ENCODE results near the gene PSMG3.

Gene PSMG3, protein sequence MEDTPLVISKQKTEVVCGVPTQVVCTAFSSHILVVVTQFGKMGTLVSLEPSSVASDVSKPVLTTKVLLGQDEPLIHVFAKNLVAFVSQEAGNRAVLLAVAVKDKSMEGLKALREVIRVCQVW

DNA sequence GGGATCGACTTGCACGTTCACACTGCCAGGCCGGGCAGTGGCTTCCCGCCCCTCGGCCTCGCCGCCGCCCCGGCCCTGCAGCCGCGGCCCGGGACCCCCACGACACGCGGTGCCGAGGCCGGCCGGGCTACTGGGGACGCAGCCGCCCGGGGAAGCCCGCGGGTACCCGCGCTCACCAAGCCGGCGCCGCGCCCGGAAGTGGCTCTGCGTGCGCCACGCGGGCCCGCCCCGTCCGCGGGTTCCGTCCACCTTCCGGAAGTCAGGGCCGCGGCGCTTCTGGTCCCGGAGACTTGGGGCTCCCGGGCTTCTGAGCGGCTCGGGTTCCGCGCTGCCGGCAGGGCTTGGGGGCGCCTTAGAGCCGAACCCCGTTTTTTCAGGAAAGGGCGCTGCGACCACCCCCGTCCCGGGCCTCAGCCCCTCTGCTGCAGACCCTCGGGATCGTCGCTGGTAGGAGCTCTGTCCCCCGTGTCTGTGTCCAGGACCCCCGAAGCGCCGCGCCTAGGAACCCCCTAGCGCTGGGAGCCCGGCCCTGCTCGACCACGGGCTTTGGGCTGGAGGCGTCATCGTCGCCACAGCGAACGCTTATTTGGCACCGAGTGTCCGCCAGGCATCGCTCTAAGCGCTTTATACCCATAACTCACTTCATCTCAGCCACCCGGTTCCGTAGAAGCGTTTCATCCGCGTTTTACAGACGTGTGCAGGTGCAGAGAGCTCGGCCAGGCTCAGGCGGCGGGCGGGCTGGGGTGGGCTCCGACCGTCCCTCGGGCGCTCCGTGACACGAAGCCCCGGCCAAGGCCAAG is at the start of gene PSMG3:
TSS of gene PSMG3 (minus strand) at position 200 of the 800 bp plus-strand sequence. CDS start 693 bp downstream, outside the sequence.
- peak; percentile 66 for DNase-seq (ENCODE audit: low read depth)

DNA sequence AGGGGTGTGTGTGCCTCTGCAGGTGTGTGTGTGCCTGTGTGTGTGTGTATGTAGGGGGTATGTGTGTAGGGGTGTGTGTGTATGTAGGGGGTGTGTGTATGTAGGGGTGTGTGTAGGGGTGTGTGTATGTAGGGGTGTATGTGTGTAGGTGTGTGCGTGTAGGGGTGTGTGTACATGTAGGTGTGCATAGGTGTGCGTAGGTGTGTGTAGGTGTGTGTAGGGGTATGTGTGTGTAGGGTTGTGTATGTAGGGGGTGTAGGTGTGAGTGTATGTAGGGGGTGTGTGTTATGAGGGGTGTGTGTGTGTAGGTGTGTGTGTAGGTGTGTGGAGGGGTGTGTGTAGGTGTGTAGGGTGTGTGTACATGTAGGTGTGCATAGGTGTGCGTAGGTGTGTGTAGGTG is 48.6 kb upstream of the PSMG3 start:
- DNase-seq (ENCODE audit: low read depth) = no peak

DNA sequence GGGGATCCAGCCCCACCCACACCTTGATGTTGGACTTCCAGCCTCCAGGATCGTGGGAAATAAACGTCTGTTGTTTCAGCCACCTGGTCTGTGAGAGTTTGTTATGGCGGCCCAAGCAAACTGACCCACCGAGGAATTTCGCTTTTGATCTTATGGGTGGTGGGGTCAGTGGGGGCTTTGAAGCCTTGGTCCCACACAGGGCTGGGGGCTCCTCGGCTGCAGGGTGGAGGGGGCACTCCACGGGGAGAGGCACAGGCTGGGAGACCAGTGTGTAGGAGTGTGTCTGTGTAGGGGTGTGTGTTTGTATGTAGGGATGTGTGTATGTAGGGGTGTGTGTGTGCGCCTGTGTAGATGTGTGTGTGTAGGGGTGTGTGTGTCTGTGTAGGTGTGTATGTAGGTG is 48.1 kb upstream of the PSMG3 start:
- DNase-seq (ENCODE audit: low read depth) = no peak

DNA sequence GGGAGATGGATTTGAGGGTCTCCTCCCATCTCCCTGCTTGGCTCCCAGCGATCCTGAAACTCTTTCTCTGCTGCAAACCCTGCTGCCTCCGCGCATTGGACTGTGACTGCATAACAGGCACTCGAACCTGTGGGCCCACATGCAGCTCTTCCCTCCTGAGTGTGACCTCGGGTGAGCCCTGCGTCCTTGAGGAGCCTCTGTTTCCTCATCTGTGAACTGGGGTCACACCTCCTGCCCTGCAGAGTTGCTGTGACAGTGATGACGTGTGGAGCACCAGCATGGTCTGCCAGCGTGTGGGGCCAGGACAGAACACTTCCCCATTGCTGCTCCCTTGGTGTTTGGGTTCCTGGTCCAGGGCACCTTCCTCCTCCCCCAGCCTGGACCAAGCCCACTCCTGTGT is 46.9 kb upstream of the PSMG3 start:
- DNase-seq (ENCODE audit: low read depth) = no peak

DNA sequence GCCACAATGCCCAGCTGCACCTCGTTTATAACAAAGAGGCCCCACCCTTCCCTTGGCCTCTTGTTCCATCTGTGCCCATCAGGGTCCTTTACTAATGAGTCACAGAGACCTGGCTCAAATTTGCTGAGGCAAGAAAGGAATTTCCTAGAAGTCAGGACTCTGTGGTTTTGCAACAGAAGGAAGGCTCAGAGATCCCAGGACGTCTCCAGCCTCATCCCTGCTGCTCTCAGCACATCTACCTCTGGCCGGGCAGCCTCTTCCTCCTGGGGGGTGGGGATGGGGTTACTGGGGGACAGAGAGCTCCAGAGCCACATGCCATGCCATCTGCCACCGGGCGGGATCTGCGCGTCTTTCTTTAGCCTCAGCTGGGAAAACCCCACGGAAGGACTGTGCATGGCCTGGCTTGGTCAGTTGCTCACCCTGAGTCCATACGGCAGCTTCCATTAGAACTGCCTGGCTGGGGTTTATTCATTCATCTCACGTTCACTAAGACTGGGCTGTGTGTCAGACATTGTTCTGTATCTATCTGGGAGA is 41.9 kb upstream of the PSMG3 start:
- peak; percentile 73 for DNase-seq (ENCODE audit: low read depth)

DNA sequence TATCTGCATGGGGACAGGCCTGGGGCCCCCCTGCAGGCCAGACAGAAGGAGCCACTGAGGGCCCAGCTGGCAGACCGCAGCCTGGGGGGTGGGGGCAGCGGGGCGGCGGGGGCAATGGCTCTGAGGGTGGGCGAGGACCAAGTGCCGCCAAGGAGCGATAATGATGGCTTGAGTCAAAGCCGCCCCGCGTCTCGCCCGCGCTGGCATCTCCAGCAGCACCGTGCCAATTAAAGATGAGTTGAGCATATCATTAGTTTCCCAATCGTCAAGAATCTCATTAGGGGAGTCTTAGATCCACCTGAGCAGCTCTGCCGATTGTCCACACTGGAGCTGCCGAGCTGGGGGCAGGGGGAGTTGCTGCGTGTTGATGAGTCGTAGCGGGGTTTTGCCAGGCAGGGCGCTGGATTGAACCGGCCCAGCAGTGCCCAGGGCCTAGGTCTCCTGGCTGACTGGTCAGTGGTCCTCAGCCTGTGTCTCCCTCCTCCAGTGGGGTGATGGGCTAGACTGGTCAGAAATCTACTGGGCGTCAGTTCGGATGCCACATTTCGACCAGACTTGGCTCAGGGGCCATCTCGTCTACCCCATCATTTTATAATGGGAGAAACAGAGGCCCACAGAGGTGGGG is 41.0 kb upstream of the PSMG3 start:
- no peak for DNase-seq (ENCODE audit: low read depth)

DNA sequence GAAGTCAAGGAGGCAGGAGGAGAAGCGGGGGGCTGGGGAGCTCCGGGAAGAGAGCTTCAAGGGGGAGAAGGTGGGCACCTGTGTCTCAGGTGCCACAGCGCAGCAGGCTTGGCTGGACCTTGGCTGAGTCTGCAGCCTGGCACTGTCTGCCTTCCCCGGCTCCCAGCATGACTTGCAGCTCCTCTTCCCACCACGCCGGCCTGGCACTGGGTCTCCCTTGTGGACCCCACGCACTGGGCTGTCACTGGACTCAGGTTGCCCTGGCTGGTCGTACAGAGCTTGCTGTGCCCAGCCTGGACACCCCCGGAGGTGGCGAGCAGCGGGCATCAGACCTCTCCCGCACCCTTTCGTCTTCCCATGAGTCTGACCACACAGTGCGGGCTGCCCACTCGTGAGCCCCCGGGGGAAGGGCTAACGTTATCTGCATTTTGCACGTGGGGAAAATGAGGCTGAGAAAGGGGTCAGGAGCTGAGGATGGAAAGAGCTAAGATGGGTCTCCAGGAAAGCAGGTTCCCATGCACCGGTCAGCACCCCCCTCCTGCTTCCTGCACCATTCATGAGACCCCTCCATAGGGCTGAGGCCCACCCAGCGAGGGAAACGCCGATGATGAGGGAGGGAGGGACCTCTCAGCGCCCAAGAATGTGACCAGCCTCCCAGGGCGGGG is 40.3 kb upstream of the PSMG3 start:
- no peak for DNase-seq (ENCODE audit: low read depth)

DNA sequence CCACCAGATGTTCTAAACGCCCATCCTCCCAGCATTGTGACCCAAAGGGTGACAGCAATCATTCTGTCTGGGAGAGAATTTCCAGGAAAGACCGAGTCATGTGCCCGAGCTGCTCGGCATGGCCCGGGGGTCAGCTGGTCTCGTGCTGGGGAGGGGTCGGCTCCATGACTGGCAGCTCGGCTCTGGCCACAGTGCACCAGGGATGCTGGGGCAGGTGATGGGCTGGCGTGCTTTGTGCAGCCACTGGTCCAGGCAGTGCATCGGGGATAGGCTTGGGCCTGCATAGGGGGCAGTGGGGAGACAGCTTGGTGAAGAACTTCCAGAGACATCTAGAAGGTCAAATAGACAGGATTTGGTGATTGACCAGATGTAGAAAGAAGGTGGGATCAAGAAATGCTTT is 39.2 kb upstream of the PSMG3 start:
- DNase-seq (ENCODE audit: low read depth) = no peak

DNA sequence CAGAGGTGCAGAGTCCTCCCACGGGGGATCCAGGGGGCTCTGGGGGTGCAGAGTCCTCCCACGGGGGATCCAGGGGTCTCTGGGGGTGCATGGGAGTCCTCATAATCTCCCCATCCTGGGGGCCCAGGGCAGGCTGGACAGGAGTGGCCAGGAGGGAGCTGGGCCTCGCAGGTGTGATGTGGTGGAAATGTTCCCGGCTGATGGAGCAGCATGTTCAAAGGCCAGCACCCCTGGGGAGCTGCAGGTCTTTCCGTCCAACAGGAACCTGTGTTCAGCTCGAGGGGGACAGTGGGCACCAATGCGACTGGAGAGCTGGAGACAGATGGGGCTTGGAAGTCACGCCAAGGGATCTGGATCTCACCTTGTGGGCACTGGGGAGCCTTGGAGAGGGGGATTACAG is 38.5 kb upstream of the PSMG3 start:
- no peak for DNase-seq (ENCODE audit: low read depth)

DNA sequence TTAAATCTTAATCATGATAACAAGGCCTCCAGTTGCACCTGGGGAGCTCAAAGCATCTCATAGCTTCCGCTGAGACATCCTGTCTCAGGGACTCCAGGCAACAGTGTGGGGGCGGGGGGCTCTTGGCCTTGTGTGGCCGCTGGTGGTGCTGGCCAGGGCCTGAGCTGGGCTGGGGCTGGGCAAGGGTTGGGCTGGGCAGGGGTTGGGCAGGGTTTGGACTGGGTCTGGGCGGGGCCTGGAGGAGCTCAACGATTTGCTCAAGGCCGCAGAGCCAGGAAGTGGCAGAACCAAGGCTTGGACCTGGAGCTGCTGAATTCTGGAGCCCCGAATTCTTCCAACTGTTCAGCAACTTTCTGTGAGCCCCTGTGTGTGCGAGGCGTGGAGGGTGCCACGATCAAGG is 37.9 kb upstream of the PSMG3 start:
- DNase-seq (ENCODE audit: low read depth) = no peak

DNA sequence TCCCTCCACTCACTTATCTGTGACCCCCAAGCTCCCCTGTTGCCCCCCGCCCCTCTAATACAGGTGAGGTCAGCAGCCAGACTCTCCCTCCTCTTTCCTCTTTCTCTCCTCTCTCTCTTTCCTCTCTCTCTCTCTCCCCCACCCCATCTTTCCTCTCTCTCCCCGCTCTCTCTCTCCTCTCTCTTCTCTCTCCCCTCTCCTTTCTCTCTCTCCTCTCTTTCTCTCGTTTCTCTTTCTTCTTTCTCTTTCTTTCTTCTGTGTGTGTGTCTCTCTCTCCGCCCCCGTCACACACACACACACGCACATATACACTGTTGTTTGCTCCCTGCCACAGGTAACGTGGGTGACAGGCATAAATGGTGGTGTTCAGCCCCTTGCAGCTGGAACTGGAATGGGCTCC is 37.2 kb upstream of the PSMG3 start:
- no peak for DNase-seq (ENCODE audit: low read depth)

DNA sequence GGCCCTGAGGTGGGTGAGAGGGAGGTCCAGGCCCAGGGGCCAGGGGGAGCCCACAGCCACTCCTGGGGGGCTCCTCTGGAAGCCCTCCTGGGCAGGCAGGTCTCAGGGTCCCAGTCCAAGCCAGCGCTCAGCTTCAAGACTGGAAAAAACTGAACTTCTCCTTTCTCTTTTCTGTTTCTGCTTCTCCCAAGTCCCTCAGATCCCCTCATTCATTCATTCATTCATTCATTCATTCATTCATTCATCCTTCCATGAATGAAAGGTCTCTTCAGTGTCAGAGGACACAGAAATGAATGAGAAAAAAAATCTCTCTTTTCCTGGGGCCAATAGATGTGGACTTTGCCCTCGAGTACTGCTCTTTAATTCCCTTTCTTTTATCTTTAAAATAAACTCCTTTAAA is 34.6 kb upstream of the PSMG3 start:
- DNase-seq (ENCODE audit: low read depth) = no peak

DNA sequence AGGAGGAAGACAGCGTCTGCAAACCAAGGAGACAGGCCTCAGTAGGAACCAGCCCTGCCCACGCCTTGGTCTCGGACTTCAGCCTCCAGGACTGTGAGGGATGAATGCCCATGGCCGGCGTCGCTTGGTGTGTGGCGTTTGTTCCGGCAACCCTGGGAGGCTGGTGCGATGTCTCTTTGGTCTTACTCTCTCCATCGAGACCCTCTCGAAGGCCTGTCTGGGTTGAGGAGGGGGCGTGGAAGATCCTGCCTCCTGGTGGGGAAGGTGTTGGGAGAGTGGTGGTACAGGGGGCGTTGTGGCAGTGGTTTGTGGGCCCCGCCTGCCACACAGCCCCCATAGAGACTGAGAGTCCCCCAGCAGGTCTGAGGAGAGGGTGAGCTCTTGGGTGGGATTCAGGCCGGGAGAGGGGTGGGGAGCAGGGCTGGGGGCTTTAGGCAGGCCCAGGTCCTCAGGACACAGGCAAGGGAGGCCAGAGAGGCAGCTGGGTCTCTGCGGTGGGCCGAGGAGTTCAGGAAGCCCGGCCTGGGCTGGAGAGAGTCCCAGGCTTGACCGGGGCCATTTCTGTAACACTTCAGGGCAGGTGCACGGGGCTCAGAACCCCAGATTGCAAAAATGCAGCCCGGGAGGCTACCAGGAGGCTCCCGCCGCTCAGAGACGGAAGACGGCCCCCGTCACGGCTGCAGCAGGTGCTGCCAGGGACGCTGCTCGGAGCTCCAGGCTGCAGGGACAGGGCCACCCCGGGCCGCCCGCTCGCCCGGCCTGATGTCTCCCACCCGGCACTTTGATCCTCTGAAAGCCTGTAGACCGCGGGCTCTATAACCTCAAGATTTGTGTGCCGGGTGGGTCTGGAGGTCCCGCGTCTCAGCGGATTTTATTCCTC is 33.8 kb upstream of the PSMG3 start:
- DNase-seq (ENCODE audit: low read depth) = no peak

DNA sequence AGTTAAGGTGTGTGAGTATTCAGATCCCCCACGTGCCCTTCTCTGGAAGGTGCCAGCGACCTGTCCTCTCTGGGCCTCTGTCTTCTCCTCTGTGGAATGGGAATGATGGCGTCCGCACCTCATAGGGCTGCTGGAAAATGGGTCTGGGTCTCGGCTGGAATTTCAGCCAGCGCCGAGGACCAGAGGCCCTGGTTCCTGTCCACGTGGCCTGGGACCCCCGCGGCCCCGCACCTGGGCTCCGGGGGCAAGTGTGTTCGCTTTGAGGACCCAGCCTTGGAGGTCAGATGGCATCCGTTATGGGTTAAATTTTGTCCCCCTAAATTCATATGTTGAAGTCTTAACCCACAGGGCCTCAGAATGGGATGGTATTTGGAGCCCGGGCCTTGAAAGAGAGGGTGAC is 32.6 kb upstream of the PSMG3 start:
- no peak for DNase-seq (ENCODE audit: low read depth)

DNA sequence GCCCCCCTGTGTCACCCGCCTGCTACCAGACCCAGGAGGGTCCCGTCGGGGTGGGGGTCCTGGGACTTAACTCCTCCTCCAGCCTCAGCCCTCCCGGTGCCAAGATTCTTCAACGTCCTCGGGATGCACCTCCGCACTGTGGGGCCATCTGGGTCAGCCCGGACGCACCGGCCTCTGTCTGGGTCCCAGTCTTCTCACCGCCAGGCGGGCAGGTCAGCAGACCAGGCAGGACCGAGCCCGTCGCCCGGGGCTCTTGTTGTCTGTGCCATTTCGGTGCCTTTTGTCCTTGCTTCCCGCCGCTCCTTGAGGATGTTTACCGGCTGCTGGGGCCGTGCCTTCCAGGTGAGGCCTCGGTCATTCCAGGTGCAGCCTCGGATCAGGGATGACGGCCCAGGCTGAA is 32.1 kb upstream of the PSMG3 start:
- DNase-seq (ENCODE audit: low read depth) = no peak

DNA sequence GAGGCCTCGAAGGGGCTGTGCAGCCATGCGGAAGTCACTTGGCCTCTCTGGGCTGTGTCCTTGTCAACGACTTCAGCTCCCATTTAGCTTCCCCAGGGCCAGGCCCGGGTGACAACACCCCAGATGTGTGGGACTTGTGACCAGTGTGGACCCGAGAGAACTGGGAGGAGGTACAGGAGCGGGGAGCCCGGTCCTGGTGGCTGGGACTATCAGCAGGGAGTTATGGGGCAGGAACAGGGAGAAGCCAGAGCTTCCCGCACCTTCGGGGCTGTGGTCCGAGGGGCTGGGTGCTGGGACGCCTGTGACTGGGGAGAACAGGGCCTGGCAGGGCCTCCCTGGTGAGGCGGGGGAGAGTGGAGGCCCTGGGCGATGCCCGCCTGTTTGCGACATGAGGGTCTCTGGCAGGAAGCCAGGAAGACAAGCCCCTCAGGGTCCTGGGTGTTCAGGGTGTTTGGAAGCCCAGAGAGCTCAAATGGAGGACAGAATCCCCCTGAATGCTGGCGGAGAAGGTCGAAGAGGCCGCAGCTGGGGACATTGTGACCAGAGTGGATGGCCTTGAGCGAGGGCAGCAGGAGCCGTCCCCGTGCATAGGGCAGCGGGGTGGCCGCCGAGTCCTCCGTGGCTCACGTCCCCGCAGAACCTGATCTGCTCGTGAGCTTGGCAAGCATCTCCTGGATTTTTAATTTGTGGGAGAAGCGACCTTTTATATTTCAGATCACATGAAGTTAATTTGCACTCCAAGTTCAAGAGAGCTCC is 30.0 kb upstream of the PSMG3 start:
- no peak for DNase-seq (ENCODE audit: low read depth)

DNA sequence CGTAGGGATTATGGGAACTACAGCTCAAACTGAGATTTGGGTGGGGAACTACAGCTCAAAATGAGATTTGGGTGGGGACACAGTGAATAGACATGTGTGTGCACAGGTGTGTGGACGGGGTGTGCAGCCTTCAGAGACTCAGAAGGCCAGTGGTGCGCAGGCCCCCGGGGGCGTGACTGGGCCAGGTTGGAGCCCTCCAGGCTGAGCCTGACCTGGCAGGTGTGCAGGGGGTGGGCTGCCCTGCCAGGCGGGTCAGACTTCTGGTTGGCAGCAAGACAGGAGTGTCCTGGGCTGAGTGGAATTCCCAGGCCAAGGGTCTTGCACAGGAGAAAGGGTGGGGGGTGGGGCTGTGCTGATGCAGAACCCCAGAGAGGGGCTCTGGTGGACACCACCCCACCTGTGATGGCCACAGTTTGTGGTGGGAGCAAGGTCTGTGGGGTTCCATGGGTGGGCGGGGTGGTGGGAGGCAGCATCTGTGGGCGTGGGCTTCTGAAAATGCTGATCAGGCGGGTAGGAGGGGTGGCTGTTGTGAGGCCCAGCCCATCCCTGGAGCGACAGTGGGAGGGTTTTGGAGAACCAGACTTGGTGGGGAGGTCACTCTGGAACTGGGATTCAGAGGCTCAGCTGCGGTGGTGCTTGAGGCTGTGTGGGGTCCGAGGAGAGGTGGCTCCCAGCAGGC is 29.3 kb upstream of the PSMG3 start:
- no peak for DNase-seq (ENCODE audit: low read depth)

DNA sequence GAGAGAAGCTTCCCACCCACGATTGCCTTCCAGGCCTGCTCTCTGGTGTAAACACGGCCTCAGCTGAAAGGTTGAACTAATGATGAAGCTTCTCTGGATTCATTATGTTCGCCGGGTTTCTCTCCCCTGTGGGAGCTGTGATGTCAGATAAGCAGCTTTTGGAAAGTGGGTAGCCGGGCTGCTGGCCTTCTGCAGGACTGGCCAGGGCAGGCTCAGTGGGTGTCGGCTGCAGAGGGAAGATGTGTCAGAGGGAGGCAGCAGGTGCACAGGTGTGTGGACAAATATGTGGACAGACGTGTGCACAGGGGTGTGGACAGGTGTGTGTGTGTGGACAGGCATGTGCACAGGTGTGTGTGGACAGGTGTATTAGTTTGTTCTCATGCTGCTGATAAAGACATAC is 28.5 kb upstream of the PSMG3 start:
- no peak for DNase-seq (ENCODE audit: low read depth)

DNA sequence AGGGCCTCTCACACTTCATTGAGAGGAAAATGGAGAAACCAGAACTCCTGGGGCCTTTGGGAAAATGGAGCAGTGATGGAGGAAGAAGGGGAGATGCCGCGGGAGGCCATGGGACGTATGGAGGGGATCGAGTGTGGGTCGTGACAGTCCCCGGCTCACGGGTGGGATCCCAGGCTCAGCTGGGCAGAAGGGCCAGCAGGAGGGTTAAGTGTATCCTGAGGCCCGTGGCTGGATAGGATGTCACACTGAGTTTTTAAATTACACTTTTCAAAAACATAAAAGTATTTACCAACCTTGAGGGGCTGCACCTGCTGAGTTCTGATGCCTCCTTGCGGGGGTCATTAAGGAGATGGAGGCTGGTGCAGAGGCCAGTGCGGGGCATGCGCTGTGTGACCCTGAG is 28.0 kb upstream of the PSMG3 start:
- DNase-seq (ENCODE audit: low read depth) = no peak

DNA sequence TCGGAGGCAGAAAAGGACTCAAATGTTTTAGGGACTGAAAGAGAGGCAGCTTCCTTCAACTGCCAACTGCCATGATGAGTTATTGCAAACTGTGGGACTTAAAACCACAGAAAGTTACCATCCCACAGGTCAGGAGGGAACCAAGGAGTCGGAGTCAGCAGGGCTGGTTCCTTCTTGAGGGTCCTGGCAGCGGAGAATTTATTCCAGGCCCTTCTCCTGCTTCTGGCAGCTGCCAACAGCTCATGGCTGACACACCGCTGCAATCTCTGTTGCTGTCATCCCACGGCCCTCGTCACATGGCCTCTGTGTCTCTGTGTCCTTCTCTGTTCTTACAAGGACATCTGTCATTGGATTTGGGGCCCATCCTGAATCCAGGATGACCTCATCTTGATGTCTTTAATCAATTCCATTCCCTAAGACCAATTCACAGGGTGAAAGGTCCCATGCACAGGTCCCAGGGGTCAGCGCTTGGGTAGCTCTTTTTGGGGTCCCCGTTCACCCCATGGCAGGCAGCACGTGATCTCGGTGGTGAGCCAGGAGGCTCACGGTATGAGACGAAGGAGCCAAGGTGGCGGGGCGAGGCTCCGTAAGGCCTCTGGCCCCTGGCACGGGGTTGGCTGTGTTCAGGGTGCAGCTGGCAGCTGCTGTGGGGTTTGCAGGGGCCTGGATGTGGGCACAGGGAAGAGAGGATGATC is 27.4 kb upstream of the PSMG3 start:
- no peak for DNase-seq (ENCODE audit: low read depth)

All from fibroblast of the conjunctiva (primary cell).